Activated CD4-positive, CD25-positive, alpha-beta regulatory T cell treated with anti-CD3 and anti-CD28 coated beads, Interleukin-2, amount 50 U/mL, for 16 hours (primary cell): ENCODE measurements around the gene PRPF31.
"Not testable (repeated sequence)": the region's sequence is repeated elsewhere in the genome, so short reads cannot be mapped to it uniquely, and the experiment has no call there.

Experiments used
- DNase-seq: peaks from one replicate; pipeline ENCODE4 v3.0.0-alpha.2; 2020; ENCODE audit warnings: low read depth, low spot score

The PRPF31 gene

DNA sequence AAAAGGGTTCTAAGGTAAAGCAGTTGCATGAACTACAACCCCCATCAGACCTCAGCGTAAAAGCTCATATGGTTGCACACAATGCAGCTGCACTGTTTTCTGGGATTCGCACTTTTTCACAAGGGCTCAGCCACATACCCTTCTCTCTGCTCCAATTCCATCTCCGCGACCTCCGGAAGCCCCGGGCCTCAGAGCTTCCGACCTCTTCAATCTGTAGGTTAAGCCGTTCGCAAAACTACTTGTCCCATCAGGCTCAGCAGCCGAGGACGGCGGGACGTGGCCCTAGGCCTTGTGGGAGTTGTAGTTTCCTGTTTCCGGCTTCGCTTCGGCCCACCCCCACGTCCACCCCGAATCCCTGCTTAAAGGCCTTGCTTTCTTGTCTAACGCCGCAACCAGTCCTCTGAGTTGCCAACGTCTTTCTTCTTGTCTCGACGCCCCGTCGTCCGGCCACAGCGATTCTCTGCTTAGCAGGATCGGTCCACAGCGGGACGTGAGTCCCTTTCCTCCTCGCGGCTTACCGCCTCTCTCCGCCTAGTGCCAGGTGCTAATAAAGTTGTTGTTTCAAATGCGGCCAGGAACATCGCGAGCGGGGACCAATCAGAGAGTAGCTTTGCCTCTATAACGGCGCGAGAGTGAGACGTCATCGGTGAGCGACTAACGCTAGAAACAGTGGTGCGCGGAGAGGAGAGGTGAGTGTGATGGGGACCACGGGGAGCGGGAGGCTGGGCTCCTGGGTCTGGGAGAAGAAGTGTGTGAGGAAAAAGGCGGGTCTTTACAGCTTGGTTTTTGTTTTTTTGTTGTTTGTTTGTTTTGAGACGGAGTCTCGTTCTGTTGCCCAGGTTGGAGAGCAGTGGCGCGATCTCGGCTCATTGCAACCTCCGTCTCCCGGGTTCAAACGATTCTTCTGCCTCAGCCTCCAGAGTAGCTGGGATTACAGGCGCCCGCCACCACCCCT lies at the start of gene PRPF31, which contains the start of gene TFPT:
PRPF31 (plus strand) TSS at position 646 of the 955 bp plus-strand sequence. CDS start 2,525 bp downstream, outside the sequence.
TFPT (minus strand) TSS at position 549 of the 955 bp plus-strand sequence; CDS start at position 161, 388 bp downstream.
- peak; percentile 98 for DNase-seq

- no peak for DNase-seq
Observed at GRCh38 chr19:54069470-54069869, 46.1 kb upstream of the PRPF31 start.

GRCh38 chr19:54073829-54074228 lies 41.7 kb upstream of the PRPF31 start:
- no peak for DNase-seq

GRCh38 chr19:54074851-54075250 lies 40.7 kb upstream of the PRPF31 start:
- no peak for DNase-seq

DNA sequence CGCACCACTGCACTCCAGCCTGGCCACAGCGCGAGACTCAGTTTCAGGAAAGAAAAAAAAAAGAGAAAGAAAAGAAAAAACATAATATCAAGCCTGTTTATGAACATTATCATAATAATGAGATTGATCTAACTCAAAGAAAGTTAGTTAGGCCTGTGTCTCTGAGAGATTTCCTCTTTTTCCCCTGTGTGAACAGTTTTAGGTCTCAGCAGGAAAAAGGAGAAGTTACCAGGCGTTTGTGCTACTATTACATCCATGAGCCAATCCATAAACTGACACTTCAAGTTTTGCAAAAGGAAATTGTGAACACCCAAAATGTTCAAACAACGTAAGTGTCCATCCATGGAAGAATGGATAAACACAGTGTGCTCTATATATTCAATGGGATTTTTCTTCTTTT lies 38.2 kb upstream of the PRPF31 start:
- no peak for DNase-seq

DNA sequence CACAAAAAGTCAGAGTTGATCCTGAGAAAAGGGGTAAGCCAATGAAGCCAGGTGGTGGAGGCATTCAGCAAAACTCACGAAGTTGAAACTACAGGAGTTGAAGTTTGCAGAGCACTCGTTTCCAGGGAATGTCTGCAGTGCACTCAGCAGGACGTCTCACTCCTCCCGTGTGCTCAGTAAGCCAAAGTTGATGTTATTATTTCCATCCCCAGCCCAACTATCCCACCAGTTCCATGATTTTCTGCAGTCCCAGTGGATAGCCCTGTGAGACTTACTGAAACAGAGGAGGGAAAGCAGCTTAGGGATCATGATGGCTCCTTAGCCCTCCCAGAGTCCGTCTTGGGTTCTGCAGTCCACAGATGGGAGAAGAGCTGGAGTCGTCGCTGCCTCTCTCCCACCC lies 34.5 kb upstream of the PRPF31 start, which contains the start of gene TARM1:
TARM1 (minus strand) TSS at position 334 of the 400 bp plus-strand sequence; CDS start at position 309, 25 bp downstream.
- DNase-seq, result no peak

GRCh38 chr19:54084410-54084809 lies 31.1 kb upstream of the PRPF31 start:
- DNase-seq, result no peak

- no peak for DNase-seq
Observed at GRCh38 chr19:54094426-54095000, 21.0 kb upstream of the PRPF31 start.

- DNase-seq, result no peak
Observed at GRCh38 chr19:54095136-54095858, 20.3 kb upstream of the PRPF31 start.

- DNase-seq, result not testable (repeated sequence)
Observed at GRCh38 chr19:54095859-54096616, 19.5 kb upstream of the PRPF31 start.

- DNase-seq, result no peak
Observed at GRCh38 chr19:54096617-54097106, 18.9 kb upstream of the PRPF31 start.

- DNase-seq, result no peak
Observed at GRCh38 chr19:54099190-54099902, 16.2 kb upstream of the PRPF31 start.

- DNase-seq, result not testable (repeated sequence)
Observed at GRCh38 chr19:54099903-54100255, 15.7 kb upstream of the PRPF31 start.

- no peak for DNase-seq
Observed at GRCh38 chr19:54100561-54100960, 15.0 kb upstream of the PRPF31 start, which contains the start of gene OSCAR. TSS of gene OSCAR (minus strand) at chr19:54100803. CDS start at chr19:54100792, 11 bp downstream.

DNA sequence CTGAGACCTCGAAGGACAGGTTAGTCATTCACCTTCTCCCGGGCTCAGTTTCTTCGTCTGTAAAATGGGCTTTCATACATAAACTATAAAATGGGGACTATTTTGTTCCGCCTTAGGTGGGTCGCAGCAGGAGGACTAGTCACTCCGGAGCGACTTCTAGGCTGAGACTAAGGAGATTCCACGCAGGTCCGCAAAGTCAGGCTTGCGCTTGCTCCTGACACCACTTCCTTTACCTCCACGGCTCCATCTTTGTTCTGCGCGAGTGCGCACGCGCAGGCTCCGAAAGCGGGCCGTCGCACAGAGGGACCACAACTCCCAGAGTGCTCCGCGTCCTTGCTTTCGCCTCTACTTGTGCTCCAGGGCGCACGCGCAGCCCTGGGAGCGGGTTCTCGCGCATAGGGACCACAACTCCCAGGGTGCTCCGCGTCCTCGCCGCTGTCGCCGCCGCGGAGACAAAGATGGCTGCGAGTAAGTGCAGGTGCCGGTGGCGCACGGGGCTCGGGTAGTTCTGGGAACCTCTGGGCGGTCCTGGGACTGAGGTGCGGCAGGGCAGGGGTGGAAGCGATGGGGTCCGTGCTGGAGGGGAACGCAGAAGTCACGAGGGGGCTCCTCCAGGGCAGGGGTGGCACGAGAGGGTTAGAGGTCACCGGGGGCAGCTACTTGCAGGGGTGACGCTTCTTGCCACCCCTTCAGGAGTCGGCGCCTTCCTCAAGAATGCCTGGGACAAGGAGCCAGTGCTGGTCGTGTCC lies 13.0 kb upstream of the PRPF31 start, which contains the start of gene NDUFA3:
NDUFA3 (plus strand) TSS at position 435 of the 749 bp plus-strand sequence; CDS start at position 459, 24 bp downstream.
- DNase-seq, result peak; percentile 96

- DNase-seq, result no peak
Observed at GRCh38 chr19:54104998-54105715, 10.4 kb upstream of the PRPF31 start.

GRCh38 chr19:54105796-54106195 lies 9.8 kb upstream of the PRPF31 start:
- DNase-seq, result no peak

DNA sequence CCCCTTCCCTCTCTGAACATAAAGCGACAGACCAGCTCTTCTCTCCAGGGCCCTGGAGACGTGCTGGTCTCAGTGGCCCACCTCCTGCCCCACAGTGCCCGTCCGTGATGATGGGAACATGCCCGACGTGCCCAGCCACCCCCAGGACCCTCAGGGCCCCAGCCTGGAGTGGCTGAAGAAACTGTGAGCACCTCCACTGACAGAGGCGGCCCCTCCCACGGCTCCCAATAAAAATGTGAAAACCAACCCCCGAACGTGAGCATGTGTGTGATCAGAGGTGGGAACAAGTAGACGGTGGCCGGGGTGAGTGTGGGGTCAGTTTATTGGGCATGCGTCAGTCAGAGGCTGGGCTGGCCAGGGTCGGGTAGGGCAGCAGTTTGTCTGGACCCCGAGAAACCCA lies 8.8 kb upstream of the PRPF31 start:
- DNase-seq, result no peak
